Left forelimb (tissue), 1 donor: ENCODE measurements around the gene DNAH2.
"Not testable (repeated sequence)": the region's sequence is repeated elsewhere in the genome, so short reads cannot be mapped to it uniquely, and the experiment has no call there.

Experiments
- DNase-seq: peaks from one replicate; pipeline ENCODE4 v3.0.0-alpha.2; 2018; ENCODE audit warnings: low spot score

DNAH2 gene

GRCh38 chr17:7849751-7850504 is 132.4 kb downstream of the DNAH2 start:
- DNase-seq, result peak; percentile 42

GRCh38 chr17:7850701-7851437 is 133.3 kb downstream of the DNAH2 start:
- DNase-seq, result peak; percentile 63

DNA sequence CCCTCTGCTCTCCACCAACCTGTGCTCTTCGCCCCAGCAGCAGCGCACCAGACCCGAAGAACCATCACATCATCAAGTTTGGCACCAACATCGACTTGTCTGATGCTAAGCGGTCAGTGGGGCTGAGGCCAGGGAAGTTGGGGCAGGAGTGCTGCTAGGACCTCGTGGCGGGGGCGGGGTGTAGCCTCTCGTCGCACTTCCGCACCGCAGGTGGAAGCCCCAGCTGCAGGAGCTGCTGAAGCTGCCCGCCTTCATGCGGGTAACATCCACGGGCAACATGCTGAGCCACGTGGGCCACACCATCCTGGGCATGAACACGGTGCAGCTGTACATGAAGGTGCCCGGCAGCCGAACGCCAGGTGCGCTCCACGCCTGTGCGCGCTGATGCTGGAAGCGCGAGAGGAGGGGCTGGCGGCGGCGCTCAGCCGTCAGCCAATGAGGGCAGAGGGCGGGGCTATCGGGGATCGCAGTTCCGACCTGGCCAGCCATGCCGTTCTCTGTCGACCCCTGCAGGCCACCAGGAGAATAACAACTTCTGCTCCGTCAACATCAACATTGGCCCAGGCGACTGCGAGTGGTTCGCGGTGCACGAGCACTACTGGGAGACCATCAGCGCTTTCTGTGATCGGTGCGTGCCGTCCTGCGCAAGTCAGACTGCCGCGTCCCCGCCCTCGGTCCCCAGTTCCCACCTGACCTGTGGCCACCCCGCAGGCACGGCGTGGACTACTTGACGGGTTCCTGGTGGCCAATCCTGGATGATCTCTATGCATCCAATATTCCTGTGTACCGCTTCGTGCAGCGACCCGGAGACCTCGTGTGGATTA is 134.1 kb downstream of the DNAH2 start:
- peak; percentile 92 for DNase-seq

DNA sequence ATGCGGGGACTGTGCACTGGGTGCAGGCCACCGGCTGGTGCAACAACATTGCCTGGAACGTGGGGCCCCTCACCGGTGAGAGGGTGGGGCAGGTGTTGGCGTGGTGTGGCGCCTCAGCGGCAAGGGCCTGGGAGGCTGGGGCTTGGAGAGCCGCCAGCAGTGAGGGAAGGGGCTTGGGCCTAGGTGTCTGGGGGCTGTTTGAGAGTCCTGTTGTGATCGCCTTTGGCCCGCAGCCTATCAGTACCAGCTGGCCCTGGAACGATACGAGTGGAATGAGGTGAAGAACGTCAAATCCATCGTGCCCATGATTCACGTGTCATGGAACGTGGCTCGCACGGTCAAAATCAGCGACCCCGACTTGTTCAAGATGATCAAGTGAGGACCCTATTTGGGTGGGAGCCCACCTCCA is 134.7 kb downstream of the DNAH2 start:
- no peak for DNase-seq

DNA sequence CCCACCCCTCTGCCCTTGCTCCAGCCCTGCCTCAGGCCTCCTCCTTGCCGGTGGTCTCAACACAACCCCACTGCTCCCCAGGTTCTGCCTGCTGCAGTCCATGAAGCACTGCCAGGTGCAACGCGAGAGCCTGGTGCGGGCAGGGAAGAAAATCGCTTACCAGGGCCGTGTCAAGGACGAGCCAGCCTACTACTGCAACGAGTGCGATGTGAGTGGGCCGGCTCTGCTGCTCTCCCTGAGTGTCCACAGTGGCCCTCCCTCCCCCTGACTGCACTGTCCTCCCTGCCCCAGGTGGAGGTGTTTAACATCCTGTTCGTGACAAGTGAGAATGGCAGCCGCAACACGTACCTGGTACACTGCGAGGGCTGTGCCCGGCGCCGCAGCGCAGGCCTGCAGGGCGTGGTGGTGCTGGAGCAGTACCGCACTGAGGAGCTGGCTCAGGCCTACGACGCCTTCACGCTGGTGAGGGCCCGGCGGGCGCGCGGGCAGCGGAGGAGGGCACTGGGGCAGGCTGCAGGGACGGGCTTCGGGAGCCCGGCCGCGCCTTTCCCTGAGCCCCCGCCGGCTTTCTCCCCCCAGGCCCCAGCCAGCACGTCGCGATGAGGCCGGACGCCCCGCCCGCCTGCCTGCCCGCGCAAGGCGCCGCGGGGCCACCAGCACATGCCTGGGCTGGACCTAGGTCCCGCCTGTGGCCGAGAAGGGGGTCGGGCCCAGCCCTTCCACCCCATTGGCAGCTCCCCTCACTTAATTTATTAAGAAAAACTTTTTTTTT is 135.6 kb downstream of the DNAH2 start:
- no peak for DNase-seq

- peak; percentile 60 for DNase-seq
Measured at GRCh38 chr17:7853691-7854038, 136.1 kb downstream of the DNAH2 start.

DNA sequence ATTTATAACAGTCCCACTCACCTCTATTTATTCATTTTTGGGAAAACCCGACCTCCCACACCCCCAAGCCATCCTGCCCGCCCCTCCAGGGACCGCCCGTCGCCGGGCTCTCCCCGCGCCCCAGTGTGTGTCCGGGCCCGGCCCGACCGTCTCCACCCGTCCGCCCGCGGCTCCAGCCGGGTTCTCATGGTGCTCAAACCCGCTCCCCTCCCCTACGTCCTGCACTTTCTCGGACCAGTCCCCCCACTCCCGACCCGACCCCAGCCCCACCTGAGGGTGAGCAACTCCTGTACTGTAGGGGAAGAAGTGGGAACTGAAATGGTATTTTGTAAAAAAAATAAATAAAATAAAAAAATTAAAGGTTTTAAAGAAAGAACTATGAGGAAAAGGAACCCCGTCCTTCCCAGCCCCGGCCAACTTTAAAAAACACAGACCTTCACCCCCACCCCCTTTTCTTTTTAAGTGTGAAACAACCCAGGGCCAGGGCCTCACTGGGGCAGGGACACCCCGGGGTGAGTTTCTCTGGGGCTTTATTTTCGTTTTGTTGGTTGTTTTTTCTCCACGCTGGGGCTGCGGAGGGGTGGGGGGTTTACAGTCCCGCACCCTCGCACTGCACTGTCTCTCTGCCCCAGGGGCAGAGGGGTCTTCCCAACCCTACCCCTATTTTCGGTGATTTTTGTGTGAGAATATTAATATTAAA is 136.7 kb downstream of the DNAH2 start:
- DNase-seq, result peak; percentile 46

- DNase-seq, result peak; percentile 67
Measured at GRCh38 chr17:7854851-7855659, 137.5 kb downstream of the DNAH2 start, which contains the start of gene TMEM88. TMEM88 (plus strand) TSS chr17:7855066; CDS start chr17:7855075, 9 bp downstream.

DNA sequence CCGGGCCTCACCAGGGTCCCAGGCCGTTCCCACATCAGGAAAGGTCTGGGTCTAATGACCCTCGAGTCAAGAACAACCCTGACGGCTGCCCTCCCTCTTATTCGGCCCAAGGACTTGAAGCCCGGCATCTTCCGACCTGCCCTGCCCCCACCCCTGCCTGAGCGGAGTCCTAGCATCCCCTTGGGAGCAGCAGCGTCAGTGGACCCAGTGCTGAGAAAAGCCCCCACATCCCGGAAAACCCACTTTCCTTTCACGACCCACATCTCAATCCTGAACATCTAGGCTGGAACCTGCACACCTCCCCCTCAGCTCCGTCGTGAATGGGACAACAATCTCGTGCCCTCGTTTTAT is 138.1 kb downstream of the DNAH2 start:
- DNase-seq, result no peak

DNA sequence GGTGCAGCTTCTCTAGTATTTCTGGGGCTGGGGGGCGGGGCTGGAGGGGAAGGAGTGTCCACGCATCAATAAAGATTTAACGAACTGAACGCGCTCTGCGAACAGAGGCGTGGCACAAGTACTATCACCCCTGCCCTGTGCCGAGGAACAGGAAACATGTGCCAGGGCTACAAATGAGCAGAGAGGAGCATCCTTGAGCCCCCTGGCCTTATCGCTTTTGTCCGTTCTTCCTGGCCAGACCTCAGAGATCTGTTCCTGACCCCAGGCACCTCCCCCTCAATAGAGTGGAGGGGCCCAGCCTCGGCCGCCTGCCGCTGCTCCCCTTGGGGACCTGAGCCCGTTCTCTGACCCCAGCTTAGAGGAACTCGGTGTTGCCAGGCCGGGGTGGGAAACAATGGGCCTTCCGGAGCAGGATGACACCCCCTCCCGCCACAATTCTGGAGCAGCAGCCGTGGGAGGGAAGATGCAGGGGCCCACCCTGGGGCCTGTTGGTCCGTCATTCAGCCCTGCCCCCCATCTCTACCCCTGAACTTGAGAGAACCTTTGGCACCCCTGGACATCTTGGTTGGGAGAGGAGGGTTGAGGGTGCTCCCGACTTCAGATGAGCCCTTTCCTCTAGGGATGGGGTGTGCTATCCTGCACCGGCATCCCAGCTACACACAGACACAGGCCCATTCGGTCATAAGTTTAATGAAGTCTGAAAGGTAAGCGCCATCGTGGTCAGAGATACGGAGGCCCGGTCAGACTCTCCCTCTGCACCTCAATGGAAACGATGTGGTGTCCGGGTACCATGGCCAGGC is 138.7 kb downstream of the DNAH2 start:
- peak; percentile 70 for DNase-seq

- peak; percentile 98 for DNase-seq
Measured at GRCh38 chr17:7856811-7857712, 139.5 kb downstream of the DNAH2 start, which contains the start of gene NAA38. NAA38 (minus strand) TSS chr17:7857559; CDS start chr17:7857463, 96 bp downstream.

- DNase-seq, result peak; percentile 92
Measured at GRCh38 chr17:7857713-7858521, 140.4 kb downstream of the DNAH2 start, which contains the start of gene CYB5D1. CYB5D1 (plus strand) TSS chr17:7858003; CDS start chr17:7858135, 132 bp downstream.

DNA sequence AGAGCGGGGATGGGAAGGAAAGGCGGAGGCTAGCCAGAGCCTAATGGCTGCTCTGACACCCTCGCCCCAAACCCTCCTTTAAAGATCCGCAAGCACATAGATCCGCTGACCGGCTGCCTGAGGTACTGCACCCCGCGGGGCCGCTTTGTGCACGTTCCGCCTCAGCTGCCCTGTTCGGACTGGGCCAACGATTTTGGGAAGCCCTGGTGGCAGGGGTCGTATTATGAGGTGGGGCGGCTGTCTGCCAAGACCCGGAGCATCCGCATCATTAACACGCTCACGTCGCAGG is 140.9 kb downstream of the DNAH2 start:
- no peak for DNase-seq

DNA sequence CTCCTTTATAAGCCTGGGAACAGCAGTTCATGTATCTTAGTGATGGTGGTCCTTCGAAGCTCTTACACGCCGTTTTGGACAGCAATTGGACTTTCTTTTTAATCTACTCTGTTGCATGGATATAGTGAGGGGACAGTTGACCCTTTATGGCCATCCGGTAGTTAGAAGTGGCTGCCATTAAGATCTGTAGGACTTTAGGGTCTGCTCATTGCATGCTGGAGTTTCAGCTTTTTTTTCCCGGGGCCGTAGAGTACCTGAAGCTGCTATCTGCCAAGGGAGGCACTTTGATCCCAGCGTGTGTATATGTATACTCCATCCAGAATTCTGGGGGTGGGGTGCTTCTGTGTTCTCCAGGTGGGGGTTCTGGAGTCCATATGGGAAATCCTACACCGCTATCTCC is 141.5 kb downstream of the DNAH2 start:
- peak; percentile 33 for DNase-seq

GRCh38 chr17:7862692-7863437 is 145.3 kb downstream of the DNAH2 start:
- DNase-seq, result peak; percentile 65

DNA sequence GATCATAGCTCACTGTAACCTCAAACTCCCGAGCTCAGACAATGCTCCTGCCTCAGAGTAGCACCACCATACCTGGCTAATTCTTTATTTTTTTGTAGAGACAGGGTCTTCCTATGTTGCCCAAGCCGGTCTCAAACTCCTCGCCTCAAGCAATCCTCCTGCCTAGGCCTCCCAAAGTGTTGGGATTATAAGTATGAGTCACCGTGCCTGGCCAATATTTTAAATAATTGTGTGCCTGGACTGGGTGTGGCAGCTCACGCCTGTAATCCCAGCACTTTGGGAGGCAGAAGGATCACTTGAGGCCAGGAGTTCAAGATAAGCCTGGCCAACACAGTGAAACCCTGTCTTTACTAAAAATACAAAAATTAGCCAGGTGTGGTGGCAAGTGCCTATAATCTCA is 146.8 kb downstream of the DNAH2 start:
- DNase-seq, result not testable (repeated sequence)
